HepG2 (cell line): ENCODE results near the gene SAA4. TPM values are rescaled to one million over a fixed set of nuclear protein-coding genes. Genes with fewer than 3 reads are reported as not detected.

Experiments
- FOXO1 ChIP-seq: sonication (generic); formaldehyde crosslinking; IDR thresholded peaks from 2 replicates; pipeline ENCODE4 v1.4.0; 2020; ENCODE audit warnings: missing genetic modification reagents
- GABPA ChIP-seq, 2 experiments: IDR thresholded peaks; 2 replicates each; pipeline ENCODE4 v1.6.1; 2011 to 2016; ENCODE audit warnings: low read depth in 2 of 2, low read length in 1 of 2, missing biosample characterization in 1 of 2, missing genetic modification characterization in 1 of 2
- MEIS1 ChIP-seq: sonication (generic); formaldehyde crosslinking; IDR thresholded peaks from 2 replicates; pipeline ENCODE4 v1.9.0; 2021; ENCODE audit warnings: mild to moderate bottlenecking, missing genetic modification reagents, moderate library complexity, borderline replicate concordance
- NR2F2 ChIP-seq: IDR thresholded peaks from 2 replicates; pipeline ENCODE4 v1.6.1; 2012; ENCODE audit warnings: low read depth, inconsistent platforms, borderline replicate concordance
- RFX1 ChIP-seq: fragments of 450-650 bp; IDR thresholded peaks from 2 replicates; pipeline ENCODE4 v1.6.1; 2017
- TBX2 ChIP-seq: sonication (generic); formaldehyde crosslinking; IDR thresholded peaks from 2 replicates; pipeline ENCODE4 v1.5.0; 2020; ENCODE audit warnings: missing genetic modification reagents, mild to moderate bottlenecking, borderline replicate concordance
- ZEB1 ChIP-seq: IDR thresholded peaks from 2 replicates; pipeline ENCODE4 v1.6.1; 2012; ENCODE audit warnings: mild to moderate bottlenecking, low read depth, inconsistent platforms; ENCODE audit not compliant: insufficient replicate concordance
- ZFY ChIP-seq: sonication (generic); formaldehyde crosslinking; IDR thresholded peaks from 2 replicates; pipeline ENCODE4 v1.4.0; 2020; ENCODE audit warnings: missing genetic modification reagents
- ZNF280D ChIP-seq: sonication (generic); formaldehyde crosslinking; IDR thresholded peaks from 2 replicates; pipeline ENCODE4 v1.5.1; 2020; ENCODE audit warnings: mild to moderate bottlenecking, missing genetic modification reagents
- ZNF564 ChIP-seq: sonication (generic); formaldehyde crosslinking; IDR thresholded peaks from 2 replicates; pipeline ENCODE4 v1.8.1; 2023; ENCODE audit warnings: mild to moderate bottlenecking, missing genetic modification reagents
- ZNF747 ChIP-seq: sonication (generic); formaldehyde crosslinking; IDR thresholded peaks from 2 replicates; pipeline ENCODE4 v1.8.1; 2023; ENCODE audit warnings: missing genetic modification reagents, mild to moderate bottlenecking, borderline replicate concordance
- ZNF792 ChIP-seq: IDR thresholded peaks from 2 replicates; pipeline ENCODE4 v1.6.1; 2016
- polyA plus RNA-seq, 8 experiments: library from polyadenylated mRNA; depleted of rRNA in 3 of 8; stranded (reverse) in 7 of 8; unstranded in 1 of 8; fragments of >200 nt; fragmentation: Illumina TruSeq in 4 of 8; extraction: Trizol in 4 of 8; gene quantifications; 2 replicates each; pipeline versions ENCODE4 v1.2.1 to v1.2.3, GENCODE V29; 2011 to 2016; ENCODE audit warnings: low read depth in 4 of 8, missing spikeins in 1 of 8, mixed read lengths in 1 of 8; ENCODE audit not compliant: insufficient read depth in 1 of 8
- total RNA-seq, 5 experiments: library from RNA; depleted of rRNA; stranded (reverse); fragments of >200 nt; fragmentation: Illumina TruSeq; extraction: Trizol; gene quantifications; 2 replicates each; pipeline ENCODE4 v1.2.3, GENCODE V29; 2016; ENCODE audit warnings: low read depth in 1 of 5
- TF ChIP-seq, protein P1 (sequence below): IDR thresholded peaks from 2 replicates; pipeline ENCODE4 v1.4.0; 2020; ENCODE audit warnings: mild to moderate bottlenecking, missing genetic modification reagents
- TF ChIP-seq, protein P2 (sequence below), 2 experiments: IDR thresholded peaks; 2 replicates each; pipeline ENCODE4 v1.6.1; 2011 to 2012; ENCODE audit warnings: low read length in 2 of 2, borderline replicate concordance in 1 of 2, low read depth in 1 of 2, mild to moderate bottlenecking in 1 of 2, moderate library complexity in 1 of 2

Gene SAA4
- total and polyA plus RNA-seq, 2 of the 13 experiments (the other 11 are each of a cell fraction or from before 2014, with no cell fraction given): 53.4 to 253 TPM

DNA sequence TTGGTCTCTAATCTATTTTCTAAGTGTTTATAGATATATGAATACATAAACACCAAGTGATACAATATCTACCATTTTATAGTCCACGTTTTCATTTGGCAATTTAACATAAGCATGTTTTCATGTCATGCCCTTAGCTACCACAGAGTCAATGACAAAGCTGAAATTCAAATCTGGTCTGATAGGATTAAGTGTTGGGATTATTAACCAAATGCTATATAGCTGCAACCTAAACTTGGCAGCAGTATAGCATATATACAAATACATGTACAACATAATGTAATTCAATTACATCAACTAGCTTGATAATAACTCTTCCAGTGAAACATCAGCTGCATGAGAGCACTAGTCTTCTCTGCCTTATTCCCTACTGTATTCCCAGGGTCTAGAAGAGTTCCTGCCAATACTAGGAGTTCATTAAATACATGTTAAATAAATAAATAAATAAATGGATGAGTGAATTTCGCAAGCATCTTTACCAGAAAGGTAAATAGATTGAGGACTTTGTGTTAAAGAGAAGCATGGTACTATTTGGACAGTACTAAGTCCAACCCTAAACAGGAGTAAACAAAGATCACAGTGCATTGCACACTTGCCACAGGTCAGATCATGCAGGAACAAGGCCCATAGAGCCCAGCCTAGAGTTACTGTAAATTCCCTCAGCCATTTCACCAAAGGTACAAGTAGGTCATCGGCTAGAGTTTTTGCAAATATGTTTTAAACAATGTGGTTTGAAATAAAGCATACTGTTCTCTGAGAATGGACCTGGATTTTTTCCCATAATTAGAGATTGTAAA, 12.8 kb downstream of the SAA4 start (continued):
- TF ChIP-seq, protein P1, sequence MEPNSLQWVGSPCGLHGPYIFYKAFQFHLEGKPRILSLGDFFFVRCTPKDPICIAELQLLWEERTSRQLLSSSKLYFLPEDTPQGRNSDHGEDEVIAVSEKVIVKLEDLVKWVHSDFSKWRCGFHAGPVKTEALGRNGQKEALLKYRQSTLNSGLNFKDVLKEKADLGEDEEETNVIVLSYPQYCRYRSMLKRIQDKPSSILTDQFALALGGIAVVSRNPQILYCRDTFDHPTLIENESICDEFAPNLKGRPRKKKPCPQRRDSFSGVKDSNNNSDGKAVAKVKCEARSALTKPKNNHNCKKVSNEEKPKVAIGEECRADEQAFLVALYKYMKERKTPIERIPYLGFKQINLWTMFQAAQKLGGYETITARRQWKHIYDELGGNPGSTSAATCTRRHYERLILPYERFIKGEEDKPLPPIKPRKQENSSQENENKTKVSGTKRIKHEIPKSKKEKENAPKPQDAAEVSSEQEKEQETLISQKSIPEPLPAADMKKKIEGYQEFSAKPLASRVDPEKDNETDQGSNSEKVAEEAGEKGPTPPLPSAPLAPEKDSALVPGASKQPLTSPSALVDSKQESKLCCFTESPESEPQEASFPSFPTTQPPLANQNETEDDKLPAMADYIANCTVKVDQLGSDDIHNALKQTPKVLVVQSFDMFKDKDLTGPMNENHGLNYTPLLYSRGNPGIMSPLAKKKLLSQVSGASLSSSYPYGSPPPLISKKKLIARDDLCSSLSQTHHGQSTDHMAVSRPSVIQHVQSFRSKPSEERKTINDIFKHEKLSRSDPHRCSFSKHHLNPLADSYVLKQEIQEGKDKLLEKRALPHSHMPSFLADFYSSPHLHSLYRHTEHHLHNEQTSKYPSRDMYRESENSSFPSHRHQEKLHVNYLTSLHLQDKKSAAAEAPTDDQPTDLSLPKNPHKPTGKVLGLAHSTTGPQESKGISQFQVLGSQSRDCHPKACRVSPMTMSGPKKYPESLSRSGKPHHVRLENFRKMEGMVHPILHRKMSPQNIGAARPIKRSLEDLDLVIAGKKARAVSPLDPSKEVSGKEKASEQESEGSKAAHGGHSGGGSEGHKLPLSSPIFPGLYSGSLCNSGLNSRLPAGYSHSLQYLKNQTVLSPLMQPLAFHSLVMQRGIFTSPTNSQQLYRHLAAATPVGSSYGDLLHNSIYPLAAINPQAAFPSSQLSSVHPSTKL (CRISPR knock-in tag): peak; percentile 96
- TF ChIP-seq ZEB1 (peak; percentile 62), ZNF747 (0 out of 2 replicates have a peak, but pooled peaks have one; percentile 38), NR2F2 (peak; percentile 75; the same call in 1 of the 2 replicates), ZFY (peak; percentile 89), GABPA (IDR thresholded peaks at IDR 0.05; ENCODE audit: low read depth, low read length) (no peak), GABPA (CRISPR knock-in tag; IDR thresholded peaks at IDR 0.05; ENCODE audit: low read depth) (peak; percentile 57; the same call in 1 of the 2 replicates), MEIS1 (CRISPR knock-in tag) (0 out of 2 replicates have a peak, but pooled peaks have one; percentile 31), ZNF280D (CRISPR knock-in tag) (peak; percentile 91; the same call in 1 of the 2 replicates), ZNF564 (CRISPR knock-in tag) (no peak), TBX2 (CRISPR knock-in tag) (peak; percentile 71; the same call in 1 of the 2 replicates), FOXO1 (CRISPR knock-in tag) (peak; percentile 96), ZNF792 (CRISPR knock-in tag) (peak; percentile 59; the same call in 1 of the 2 replicates), RFX1 (no peak)
- TF ChIP-seq, protein P2, sequence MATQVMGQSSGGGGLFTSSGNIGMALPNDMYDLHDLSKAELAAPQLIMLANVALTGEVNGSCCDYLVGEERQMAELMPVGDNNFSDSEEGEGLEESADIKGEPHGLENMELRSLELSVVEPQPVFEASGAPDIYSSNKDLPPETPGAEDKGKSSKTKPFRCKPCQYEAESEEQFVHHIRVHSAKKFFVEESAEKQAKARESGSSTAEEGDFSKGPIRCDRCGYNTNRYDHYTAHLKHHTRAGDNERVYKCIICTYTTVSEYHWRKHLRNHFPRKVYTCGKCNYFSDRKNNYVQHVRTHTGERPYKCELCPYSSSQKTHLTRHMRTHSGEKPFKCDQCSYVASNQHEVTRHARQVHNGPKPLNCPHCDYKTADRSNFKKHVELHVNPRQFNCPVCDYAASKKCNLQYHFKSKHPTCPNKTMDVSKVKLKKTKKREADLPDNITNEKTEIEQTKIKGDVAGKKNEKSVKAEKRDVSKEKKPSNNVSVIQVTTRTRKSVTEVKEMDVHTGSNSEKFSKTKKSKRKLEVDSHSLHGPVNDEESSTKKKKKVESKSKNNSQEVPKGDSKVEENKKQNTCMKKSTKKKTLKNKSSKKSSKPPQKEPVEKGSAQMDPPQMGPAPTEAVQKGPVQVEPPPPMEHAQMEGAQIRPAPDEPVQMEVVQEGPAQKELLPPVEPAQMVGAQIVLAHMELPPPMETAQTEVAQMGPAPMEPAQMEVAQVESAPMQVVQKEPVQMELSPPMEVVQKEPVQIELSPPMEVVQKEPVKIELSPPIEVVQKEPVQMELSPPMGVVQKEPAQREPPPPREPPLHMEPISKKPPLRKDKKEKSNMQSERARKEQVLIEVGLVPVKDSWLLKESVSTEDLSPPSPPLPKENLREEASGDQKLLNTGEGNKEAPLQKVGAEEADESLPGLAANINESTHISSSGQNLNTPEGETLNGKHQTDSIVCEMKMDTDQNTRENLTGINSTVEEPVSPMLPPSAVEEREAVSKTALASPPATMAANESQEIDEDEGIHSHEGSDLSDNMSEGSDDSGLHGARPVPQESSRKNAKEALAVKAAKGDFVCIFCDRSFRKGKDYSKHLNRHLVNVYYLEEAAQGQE (IDR thresholded peaks at IDR 0.05; ENCODE audit: borderline replicate concordance in 1 of 2, low read depth in 1 of 2, low read length in 2 of 2): peak in 1 of 2 experiments; percentile 61; a peak in 1 of 4 replicates
